SW 1271 (cell line): Measurements from ENCODE around the gene ABCG1.

Experiments
- DNase-seq, 2 experiments: peaks; one replicate each; lab custom pipeline; 2025; lab: John Stamatoyannopoulos, UW

The ABCG1 gene

GRCh38 chr21:42191696-42192595 is 27.0 kb upstream of the ABCG1 start:
- DNase-seq: no peak

DNA sequence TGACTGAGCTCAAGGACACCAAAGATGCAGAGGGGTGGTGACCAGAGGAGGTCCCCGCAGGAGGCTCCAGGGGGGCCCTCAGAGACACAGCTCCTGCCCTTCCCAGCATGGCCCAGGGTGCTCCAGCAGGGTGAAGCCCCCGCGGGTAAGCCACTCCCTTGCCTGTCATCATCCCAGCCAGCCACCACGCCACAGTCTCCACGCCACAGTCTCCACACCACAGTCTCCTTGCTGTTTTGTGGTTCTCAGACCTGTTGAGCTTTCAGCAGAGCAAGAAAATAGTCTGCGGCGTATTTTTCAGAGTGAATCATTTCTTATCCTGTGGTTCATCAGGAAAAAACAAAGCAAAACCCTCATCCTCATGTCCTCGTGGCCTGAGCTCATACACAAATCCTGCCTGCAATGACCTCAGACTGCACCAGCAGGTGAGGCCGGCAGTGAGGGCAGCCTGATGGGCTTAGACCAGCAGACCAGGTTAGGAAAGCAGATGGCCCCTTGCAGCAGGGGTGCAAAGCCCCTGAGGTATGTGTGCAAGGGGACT is 25.7 kb upstream of the ABCG1 start:
- no peak for DNase-seq

GRCh38 chr21:42193721-42194120 is 25.2 kb upstream of the ABCG1 start:
- DNase-seq: no peak

- DNase-seq: no peak
Measured at GRCh38 chr21:42194863-42195262, 24.1 kb upstream of the ABCG1 start.

GRCh38 chr21:42195378-42196031 is 23.4 kb upstream of the ABCG1 start:
- no peak for DNase-seq

DNA sequence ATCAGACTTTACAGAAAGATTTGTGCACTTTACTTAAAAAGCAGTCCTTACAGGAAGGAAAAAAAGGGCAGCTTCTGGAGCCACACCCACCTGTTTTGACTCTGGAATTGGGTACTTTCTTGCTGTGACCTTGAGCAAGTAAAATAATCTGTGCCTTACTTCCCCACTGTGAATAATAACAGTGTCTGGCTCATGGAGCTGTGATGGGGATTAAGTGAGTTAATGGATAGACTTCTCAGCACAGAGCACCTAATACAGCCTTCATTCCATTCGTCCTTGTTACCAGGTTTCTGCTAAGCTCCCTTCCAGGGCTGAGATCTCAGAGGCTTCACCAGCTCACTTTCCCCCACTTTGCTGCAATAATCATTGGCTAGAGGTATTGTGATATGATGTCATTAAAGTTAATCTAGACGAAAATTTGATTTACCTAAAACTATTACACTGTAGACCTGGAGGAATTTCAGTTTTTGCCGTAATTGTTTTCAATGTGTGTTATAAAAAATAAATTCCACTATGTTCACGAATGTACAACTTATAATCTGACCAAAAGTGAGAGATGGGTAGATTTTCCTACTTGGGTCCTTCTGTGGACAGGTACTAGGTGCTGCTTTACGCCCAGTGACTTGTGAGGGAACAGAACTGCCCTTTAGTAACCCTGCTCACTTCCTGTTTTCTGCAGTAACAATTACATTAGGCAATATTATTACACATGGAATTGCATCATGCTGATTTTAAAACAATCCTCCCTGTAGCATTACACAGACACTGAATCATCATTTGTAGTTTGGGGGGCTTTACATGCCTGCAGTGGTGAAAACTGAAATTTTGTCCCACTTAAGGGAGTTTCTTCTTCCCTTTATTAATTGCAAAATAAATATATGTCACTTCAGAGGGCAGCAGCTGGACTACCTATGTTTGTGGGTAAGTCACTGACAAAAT is 19.7 kb upstream of the ABCG1 start:
- DNase-seq: peak in 1 of 2 experiments; percentile 46

GRCh38 chr21:42199868-42200463 is 19.0 kb upstream of the ABCG1 start:
- DNase-seq: no peak

DNA sequence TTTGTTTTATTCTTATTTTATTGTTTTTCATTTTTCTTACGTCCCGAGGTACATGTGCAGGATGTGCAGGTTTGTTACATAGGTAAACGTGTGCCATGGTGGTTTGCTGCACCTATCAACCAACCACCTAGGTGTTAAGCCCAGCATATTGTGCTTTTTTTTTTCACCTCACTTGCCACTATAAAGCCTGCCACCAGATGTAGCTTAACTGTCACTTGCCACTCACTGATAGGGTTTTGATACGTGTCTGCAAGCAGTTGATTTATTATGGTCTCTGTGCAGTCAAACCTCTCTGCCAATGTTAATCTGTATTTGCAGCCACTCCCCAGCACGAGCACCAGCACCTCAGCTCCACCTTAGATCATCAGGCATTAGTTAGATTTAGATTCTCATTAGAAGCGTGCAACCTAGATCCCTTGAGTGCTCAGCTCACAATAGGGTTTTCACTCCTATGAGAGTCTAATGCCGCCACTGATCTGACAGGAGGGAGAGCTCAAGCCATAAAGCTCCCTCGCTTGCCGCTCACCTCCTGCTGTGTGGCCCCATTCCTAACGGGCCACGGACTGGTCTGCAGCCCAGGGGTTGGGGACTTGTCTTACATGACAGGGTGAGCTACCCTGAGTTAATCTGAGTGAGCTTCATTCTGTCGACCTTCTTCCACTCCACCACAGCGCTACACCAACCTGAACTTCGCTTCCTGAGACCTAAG is 17.9 kb upstream of the ABCG1 start:
- no peak for DNase-seq

GRCh38 chr21:42201615-42202161 is 17.3 kb upstream of the ABCG1 start:
- DNase-seq: no peak

DNA sequence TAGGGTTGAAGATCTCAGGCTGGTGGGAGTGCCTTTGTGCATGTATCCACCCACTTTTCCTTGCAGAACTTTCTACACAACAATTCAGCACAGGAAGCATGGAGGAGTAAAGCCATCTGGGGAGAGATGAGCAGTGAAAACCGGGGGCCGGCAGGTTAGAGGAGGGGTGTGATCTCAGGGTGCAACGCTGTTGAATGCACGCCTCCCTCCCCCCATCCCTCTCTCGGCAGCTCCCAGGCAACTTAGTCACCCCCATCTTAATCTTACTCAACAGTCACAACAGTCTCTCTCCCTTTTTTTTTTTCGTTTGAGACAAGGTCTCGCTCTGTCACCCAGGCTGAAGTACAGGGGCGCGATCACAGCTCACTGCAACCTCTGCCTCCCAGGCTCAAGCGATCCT is 16.6 kb upstream of the ABCG1 start:
- no peak for DNase-seq

DNA sequence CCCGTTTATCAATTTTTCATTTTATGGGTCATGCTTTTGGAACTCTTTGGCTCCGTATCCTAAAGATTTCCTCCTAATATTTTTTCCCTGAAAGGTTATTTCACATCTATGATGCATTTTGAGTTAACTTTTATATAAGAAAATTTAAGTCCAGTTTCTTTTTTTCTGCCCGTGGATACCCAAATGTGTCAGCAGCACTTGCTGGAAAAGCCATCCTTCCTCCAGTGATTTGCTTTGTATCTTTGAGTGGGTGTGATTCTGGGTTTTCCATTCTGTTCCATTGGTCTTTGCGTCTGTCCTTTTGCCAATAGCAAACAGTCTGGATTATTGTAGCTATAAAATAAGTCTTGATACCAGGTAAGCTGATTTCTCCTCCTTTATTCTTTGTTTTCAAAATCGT is 15.6 kb upstream of the ABCG1 start:
- no peak for DNase-seq

DNA sequence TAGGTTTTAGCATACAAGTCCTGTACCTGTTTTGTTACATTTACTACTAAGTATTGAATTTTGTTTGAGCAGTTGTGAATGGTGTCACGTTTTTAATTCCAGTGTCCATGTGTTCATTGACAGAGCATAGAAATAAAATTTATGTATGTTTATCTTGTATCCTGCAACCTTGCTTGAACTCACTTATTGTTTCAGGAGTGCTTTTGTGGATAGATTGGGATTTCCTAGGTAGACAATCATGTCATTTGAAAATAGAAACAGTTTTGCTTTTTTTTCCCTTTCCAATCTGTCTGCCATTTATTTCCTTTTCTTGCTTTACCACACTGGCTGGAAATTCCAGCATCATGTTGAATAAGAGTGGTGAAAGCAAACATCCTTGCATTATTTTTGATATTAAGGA is 15.0 kb upstream of the ABCG1 start:
- no peak for DNase-seq

GRCh38 chr21:42207426-42207825 is 11.5 kb upstream of the ABCG1 start:
- DNase-seq: no peak

DNA sequence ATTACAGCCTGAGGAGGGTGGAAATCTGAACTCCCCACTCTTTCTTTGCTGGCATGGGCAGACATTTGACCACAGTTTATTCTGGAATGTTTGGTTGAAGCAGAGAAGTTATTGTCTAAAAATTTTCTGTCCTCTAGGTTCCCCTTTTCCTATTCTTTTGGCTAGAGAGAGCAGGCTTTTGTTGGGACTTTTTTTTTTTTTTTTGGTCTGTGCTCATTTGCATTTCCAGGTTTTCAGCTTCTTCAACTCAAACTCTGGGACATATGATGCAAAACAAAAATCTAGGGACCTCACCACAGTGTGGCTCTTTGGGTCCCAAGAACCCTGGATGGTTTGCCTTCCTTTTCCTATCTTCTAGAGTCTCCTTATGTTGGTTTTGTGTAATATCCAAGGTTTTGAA is 10.9 kb upstream of the ABCG1 start:
- no peak for DNase-seq

- no peak for DNase-seq
Measured at GRCh38 chr21:42208801-42209490, 10.0 kb upstream of the ABCG1 start.

DNA sequence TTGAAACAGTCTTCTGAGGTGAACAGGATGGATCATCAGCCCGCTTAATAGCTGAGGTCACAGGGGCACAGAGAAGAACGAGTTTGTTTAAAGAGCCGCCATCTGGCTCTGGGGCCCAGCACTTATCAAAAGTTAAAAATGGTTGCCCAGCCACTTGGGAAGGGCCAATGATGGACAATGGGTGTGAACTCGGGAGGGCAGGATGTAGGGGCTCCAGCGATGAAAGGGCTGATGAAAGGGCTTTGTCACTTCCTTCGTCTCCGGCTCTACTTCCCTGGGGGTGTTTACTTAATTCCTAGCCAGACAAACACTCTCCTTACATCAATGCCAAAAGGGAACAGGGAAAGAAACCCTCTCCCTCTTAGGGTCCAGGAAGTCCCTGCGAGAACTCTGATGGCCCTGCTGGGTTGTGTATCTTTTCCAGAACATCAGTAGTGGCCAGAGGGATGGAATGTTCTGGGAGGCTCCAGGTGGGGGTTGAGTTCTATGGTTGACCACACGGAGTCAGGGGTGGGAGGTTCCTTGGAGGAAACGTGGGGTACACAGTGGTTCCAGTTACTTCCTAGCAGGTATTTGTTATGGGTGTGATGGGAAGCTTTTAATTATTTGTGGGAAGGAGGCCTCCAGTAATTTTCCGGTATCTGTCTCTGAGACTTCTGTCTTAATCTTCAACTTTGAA is 9.0 kb upstream of the ABCG1 start:
- DNase-seq: no peak

- no peak for DNase-seq
Measured at GRCh38 chr21:42212266-42212665, 6.7 kb upstream of the ABCG1 start.

GRCh38 chr21:42213082-42213774 is 5.7 kb upstream of the ABCG1 start:
- DNase-seq: no peak
